Stimulated activated memory B cell treated with anti-CD40 and anti-IgM and Interleukin-4, amounts not matched to agents 10 μg/mL and 1 μg/mL and 100 μg/mL, for 72 hours (primary cell): ENCODE results near the gene SREBF1.

Experiments used
- ATAC-seq: fragments of 150-1000 bp; cut with Tn5 transposase; 2 replicates; pipeline ENCODE4 v1.10.0; 2021
- H3K27ac Mint-ChIP-seq: one replicate; pipeline ENCODE4 v1.8.0; 2022; ENCODE audit warnings: mild to moderate bottlenecking, mixed read lengths
- H3K27me3 Mint-ChIP-seq: one replicate; pipeline ENCODE4 v1.8.0; 2022; ENCODE audit warnings: mixed read lengths
- H3K36me3 Mint-ChIP-seq: one replicate; pipeline ENCODE4 v1.8.0; 2022; ENCODE audit warnings: mixed read lengths
- H3K4me1 Mint-ChIP-seq: one replicate; pipeline ENCODE4 v1.8.0; 2022; ENCODE audit warnings: mixed read lengths
- H3K4me3 Mint-ChIP-seq: one replicate; pipeline ENCODE4 v1.8.0; 2022; ENCODE audit warnings: mild to moderate bottlenecking, moderate library complexity, mixed read lengths
- H3K9me3 Mint-ChIP-seq: one replicate; pipeline ENCODE4 v1.8.0; 2022; ENCODE audit warnings: mixed read lengths

SREBF1 gene

GRCh38 chr17:17792551-17793377, 44.0 kb downstream of the SREBF1 start:
- Mint-ChIP-seq H3K4me1 (peaks cover 41% of the 10 kb centered on the region), H3K36me3 (peaks cover 32% of the 10 kb centered on the region), H3K27me3 (no peaks in the 10 kb centered on the region), H3K4me3 (peak overlapping the region; percentile 15), H3K27ac (no peak overlapping the region), H3K9me3 (no peaks in the 10 kb centered on the region)
- peak; percentile 5 for ATAC-seq

GRCh38 chr17:17792037-17792550, 44.7 kb downstream of the SREBF1 start:
- no peak for ATAC-seq
- no peak overlapping the region for H3K4me3 Mint-ChIP-seq
- H3K9me3 Mint-ChIP-seq, result no peaks in the 10 kb centered on the region
- H3K27me3 Mint-ChIP-seq, result no peaks in the 10 kb centered on the region
- H3K4me1 Mint-ChIP-seq, result peaks cover 41% of the 10 kb centered on the region
- H3K27ac Mint-ChIP-seq, result peak overlapping the region; percentile 57
- H3K36me3 Mint-ChIP-seq, result peaks cover 29% of the 10 kb centered on the region

- ATAC-seq, result no peak
- Mint-ChIP-seq H3K36me3 (peaks cover 24% of the 10 kb centered on the region), H3K9me3 (no peaks in the 10 kb centered on the region), H3K27ac (peak overlapping the region; percentile 57), H3K4me3 (no peak overlapping the region), H3K27me3 (no peaks in the 10 kb centered on the region), H3K4me1 (peaks cover 42% of the 10 kb centered on the region)
These were observed 45.9 kb downstream of the SREBF1 start for GRCh38 chr17:17790637-17791464.

GRCh38 chr17:17789828-17790636, 46.8 kb downstream of the SREBF1 start:
- ATAC-seq, result no peak
- Mint-ChIP-seq H3K4me1 (peaks cover 50% of the 10 kb centered on the region), H3K4me3 (no peak overlapping the region), H3K27me3 (no peaks in the 10 kb centered on the region), H3K27ac (no peak overlapping the region), H3K9me3 (no peaks in the 10 kb centered on the region), H3K36me3 (peaks cover 20% of the 10 kb centered on the region)

- peaks cover 13% of the 10 kb centered on the region for H3K36me3 Mint-ChIP-seq
- ATAC-seq, result no peak
- H3K27ac Mint-ChIP-seq, result no peak overlapping the region
- H3K4me3 Mint-ChIP-seq, result no peak overlapping the region
- no peaks in the 10 kb centered on the region for H3K27me3 Mint-ChIP-seq
- no peaks in the 10 kb centered on the region for H3K9me3 Mint-ChIP-seq
- peaks cover 56% of the 10 kb centered on the region for H3K4me1 Mint-ChIP-seq
These were observed 47.4 kb downstream of the SREBF1 start for GRCh38 chr17:17789410-17789809.

- no peaks in the 10 kb centered on the region for H3K27me3 Mint-ChIP-seq
- H3K9me3 Mint-ChIP-seq, result no peaks in the 10 kb centered on the region
- no peak overlapping the region for H3K27ac Mint-ChIP-seq
- H3K4me1 Mint-ChIP-seq, result peaks cover 60% of the 10 kb centered on the region
- no peak for ATAC-seq
- H3K36me3 Mint-ChIP-seq, result peaks cover 9% of the 10 kb centered on the region
- H3K4me3 Mint-ChIP-seq, result no peak overlapping the region
These were observed 47.8 kb downstream of the SREBF1 start for GRCh38 chr17:17788967-17789366.

- Mint-ChIP-seq H3K4me1 (peaks cover 55% of the 10 kb centered on the region), H3K36me3 (no peaks in the 10 kb centered on the region), H3K27ac (no peak overlapping the region), H3K4me3 (no peak overlapping the region), H3K9me3 (no peaks in the 10 kb centered on the region), H3K27me3 (no peaks in the 10 kb centered on the region)
- no peak for ATAC-seq
These were observed 49.2 kb downstream of the SREBF1 start for GRCh38 chr17:17787568-17787967.

- Mint-ChIP-seq H3K36me3 (no peaks in the 10 kb centered on the region), H3K9me3 (no peaks in the 10 kb centered on the region), H3K4me3 (no peak overlapping the region), H3K4me1 (peaks cover 49% of the 10 kb centered on the region), H3K27ac (no peak overlapping the region), H3K27me3 (no peaks in the 10 kb centered on the region)
- no peak for ATAC-seq
These were observed 49.8 kb downstream of the SREBF1 start for GRCh38 chr17:17786998-17787397.

GRCh38 chr17:17785407-17785806, 51.4 kb downstream of the SREBF1 start:
- Mint-ChIP-seq H3K36me3 (no peaks in the 10 kb centered on the region), H3K4me3 (no peak overlapping the region), H3K4me1 (peaks cover 54% of the 10 kb centered on the region), H3K27ac (no peak overlapping the region), H3K9me3 (no peaks in the 10 kb centered on the region), H3K27me3 (peaks cover 10% of the 10 kb centered on the region)
- no peak for ATAC-seq

GRCh38 chr17:17784657-17785267, 52.0 kb downstream of the SREBF1 start:
- Mint-ChIP-seq H3K36me3 (no peaks in the 10 kb centered on the region), H3K9me3 (no peaks in the 10 kb centered on the region), H3K4me1 (peaks cover 57% of the 10 kb centered on the region), H3K27me3 (peaks cover 10% of the 10 kb centered on the region), H3K27ac (no peak overlapping the region), H3K4me3 (no peak overlapping the region)
- ATAC-seq, result no peak

- Mint-ChIP-seq H3K27ac (peak overlapping the region; percentile 76), H3K27me3 (peaks cover 10% of the 10 kb centered on the region)
These were observed 52.7 kb downstream of the SREBF1 start for GRCh38 chr17:17783825-17784656.

GRCh38 chr17:17783116-17783824, 53.5 kb downstream of the SREBF1 start:
- Mint-ChIP-seq H3K4me3 (peak overlapping the region; percentile 84), H3K27me3 (peaks cover 10% of the 10 kb centered on the region), H3K27ac (peak overlapping the region; percentile 76), H3K4me1 (peaks cover 43% of the 10 kb centered on the region), H3K36me3 (no peaks in the 10 kb centered on the region), H3K9me3 (no peaks in the 10 kb centered on the region)
- peak; percentile 72 for ATAC-seq

More at GRCh38 chr17:17783825-17784656, 52.7 kb downstream of the SREBF1 start:
- ATAC-seq, result peak; percentile 52
- H3K4me3 Mint-ChIP-seq, result peak overlapping the region; percentile 84
- H3K4me1 Mint-ChIP-seq, result peaks cover 51% of the 10 kb centered on the region
- H3K36me3 Mint-ChIP-seq, result no peaks in the 10 kb centered on the region
- H3K9me3 Mint-ChIP-seq, result no peaks in the 10 kb centered on the region

- peak; percentile 1 for ATAC-seq
- Mint-ChIP-seq H3K9me3 (no peaks in the 10 kb centered on the region), H3K36me3 (no peaks in the 10 kb centered on the region), H3K4me1 (peaks cover 42% of the 10 kb centered on the region), H3K27me3 (peaks cover 10% of the 10 kb centered on the region), H3K4me3 (peak overlapping the region; percentile 72), H3K27ac (no peak overlapping the region)
These were observed 54.2 kb downstream of the SREBF1 start for GRCh38 chr17:17782523-17783115.
